Measurements from ENCODE around the gene ASPG.

DNA sequence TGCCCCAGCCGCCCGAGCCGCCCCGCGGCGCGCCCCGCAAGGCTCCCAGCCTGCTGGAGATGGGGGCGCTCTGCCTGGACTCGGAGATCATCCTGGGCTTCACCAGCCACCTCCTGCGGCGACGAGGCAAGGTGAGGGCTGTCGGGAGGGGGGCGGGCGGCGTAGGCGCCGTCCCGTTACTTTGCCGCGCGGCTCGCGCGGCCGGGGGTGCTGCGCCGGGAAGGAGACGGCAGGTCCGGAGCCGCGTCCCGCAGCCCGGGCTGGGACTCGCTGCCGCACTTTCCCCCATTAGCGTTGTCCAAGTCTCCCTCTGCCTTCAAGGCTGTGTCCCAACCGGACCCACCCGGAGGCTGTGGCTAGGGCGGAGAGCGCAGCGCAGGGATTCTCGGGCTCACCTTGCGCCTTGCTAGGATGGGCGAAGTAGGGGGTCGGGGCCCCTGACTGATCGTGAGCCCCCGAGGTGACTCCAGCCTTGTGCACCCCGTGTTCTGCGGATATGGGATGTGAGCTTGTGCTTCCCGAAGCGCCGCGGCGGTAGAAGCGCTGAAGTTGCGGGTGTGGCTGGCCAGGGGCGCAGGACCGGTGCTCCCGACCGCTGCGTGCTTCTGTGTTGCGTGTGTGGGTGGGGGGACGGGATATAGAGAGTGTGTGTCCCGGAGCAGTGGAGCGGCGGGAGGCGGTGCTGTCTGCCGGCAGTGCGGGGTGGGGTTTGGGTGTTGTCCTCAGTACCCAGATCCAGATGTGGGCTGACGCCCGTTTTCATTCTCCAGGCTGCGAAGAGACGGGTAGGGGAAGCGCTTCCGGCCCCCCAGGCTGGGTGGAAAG is 51.2 kb downstream of the ASPG start:
- TF ChIP-seq, protein P1, sequence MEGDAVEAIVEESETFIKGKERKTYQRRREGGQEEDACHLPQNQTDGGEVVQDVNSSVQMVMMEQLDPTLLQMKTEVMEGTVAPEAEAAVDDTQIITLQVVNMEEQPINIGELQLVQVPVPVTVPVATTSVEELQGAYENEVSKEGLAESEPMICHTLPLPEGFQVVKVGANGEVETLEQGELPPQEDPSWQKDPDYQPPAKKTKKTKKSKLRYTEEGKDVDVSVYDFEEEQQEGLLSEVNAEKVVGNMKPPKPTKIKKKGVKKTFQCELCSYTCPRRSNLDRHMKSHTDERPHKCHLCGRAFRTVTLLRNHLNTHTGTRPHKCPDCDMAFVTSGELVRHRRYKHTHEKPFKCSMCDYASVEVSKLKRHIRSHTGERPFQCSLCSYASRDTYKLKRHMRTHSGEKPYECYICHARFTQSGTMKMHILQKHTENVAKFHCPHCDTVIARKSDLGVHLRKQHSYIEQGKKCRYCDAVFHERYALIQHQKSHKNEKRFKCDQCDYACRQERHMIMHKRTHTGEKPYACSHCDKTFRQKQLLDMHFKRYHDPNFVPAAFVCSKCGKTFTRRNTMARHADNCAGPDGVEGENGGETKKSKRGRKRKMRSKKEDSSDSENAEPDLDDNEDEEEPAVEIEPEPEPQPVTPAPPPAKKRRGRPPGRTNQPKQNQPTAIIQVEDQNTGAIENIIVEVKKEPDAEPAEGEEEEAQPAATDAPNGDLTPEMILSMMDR (IDR thresholded peaks at IDR 0.05), result no peak
- no peak for TF ChIP-seq POLR2A (IDR thresholded peaks at IDR 0.05)

All from esophagus squamous epithelium (tissue), 4 donors.